ENCODE measurements around the gene VSX1.

DNA sequence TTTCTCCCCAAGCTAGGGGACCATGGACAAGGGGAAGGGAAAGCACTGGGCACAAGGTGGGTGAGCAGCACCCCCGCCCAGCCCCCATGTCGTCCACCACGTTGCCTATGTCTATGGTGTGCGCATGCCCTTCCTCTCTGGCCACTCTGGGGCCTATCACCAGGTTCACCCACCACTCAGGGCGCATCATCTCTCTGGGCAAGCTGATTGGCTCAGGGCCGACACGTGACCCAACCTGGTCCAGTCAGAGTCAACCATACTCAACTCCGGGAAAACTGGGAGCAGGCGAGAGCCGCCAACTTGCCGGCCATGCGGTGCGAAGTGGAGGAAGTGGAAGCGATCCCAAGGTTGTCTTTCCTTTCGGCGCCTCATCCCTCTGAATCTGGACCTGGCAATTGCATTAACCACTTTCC lies 49.9 kb downstream of the VSX1 start:
- no peak for TF ChIP-seq EZH2 (IDR thresholded peaks at IDR 0.05)
- TF ChIP-seq POLR2AphosphoS5 (IDR thresholded peaks at IDR 0.05; ENCODE audit: borderline replicate concordance, low read depth, low read length): no peak

Measured in SK-N-MC (cell line).